ES-I3 (cell line): Measurements from ENCODE around the gene PADI6.
A peak's percentile ranks its signal among the peaks of the same experiment; 100 is the strongest.

ENCODE experiments used
- H3K36me3 ChIP-seq: 2 replicates; pipeline ENCODE4 v1.6.1; 2013; ENCODE audit warnings: mild to moderate bottlenecking, low read length, control low read depth, moderate library complexity; ENCODE audit not compliant: insufficient read depth
- H3K4me1 ChIP-seq: 2 replicates; pipeline ENCODE4 v1.6.1; 2013; ENCODE audit warnings: mild to moderate bottlenecking, control low read depth, low read length; ENCODE audit not compliant: insufficient read depth
- H3K9ac ChIP-seq: 2 replicates; pipeline ENCODE4 v1.6.1; 2013; ENCODE audit warnings: low read depth, mild to moderate bottlenecking, low read length, moderate library complexity
- H3K9me3 ChIP-seq: 2 replicates; pipeline ENCODE4 v1.6.1; 2013; ENCODE audit warnings: mild to moderate bottlenecking, low read length, moderate library complexity; ENCODE audit not compliant: control insufficient read depth, insufficient read depth

PADI6 gene

DNA sequence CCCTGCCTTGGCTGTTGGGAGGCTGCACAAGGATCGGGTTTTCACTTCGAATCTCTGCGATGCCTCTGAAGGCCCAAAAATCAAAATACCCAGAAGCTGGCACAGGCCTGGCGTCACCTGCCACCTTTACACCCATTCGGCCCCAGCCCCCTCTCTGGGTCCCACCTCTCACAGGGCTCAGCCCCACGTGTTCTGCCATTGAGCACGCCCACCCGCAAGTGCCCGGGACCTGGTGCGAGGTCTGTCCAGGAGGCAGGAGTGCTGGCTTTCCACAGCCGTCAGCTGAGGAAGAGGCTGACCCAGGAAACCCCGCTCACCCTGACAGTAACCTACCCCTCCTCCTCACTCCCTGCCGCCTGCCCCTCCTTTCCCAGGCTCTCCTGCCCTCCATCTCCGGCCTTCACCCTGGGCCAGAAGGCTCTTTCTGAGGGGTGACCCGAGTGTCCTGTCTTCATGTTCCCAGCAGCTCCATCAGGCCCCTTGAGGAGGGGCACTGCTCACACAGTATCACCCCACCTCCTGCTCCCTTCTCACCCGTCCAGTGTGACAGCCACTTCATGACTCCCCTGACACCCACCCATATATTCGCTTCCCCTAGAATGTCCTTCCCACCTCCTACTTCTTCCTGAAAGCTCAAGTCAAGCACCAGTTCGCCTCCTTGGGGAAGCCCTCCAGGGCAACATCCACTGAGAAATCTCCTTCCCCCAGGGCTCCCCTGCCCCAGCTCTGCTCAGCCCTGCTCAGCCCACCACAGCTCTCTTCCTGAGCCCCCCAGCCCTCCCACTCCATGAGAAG lies 54.0 kb downstream of the PADI6 start:
- peaks cover 24% of the 10 kb centered on the region for H3K4me1 ChIP-seq
- H3K36me3 ChIP-seq, result peaks cover 61% of the 10 kb centered on the region
- H3K9ac ChIP-seq, result no peak overlapping the region
- no peaks in the 10 kb centered on the region for H3K9me3 ChIP-seq

GRCh38 chr1:17427696-17428660 lies 56.0 kb downstream of the PADI6 start:
- Histone ChIP-seq H3K9ac (no peak overlapping the region), H3K36me3 (peaks cover 58% of the 10 kb centered on the region)

DNA sequence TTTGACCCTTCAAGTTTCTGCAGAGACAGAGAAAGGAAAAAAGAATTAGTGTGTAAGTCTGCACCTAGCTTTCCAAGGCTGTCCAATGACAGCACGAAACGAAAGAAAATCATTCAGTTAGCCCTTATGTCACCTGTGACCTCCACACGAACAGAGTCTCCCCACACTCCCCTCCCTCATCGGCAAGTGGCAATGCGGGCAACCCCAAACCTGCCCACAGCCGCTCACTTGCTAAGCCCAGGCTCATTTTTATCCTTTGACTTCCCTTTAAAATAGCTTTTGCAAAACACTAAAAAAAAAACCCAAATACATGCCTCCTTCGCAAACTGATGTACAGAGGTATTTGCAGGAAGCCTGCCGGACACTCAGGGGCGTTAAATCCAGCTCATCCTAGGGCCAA lies 57.2 kb downstream of the PADI6 start:
- H3K36me3 ChIP-seq, result peaks cover 51% of the 10 kb centered on the region
- H3K4me1 ChIP-seq, result peaks cover 36% of the 10 kb centered on the region
- H3K9ac ChIP-seq, result no peak overlapping the region
- no peaks in the 10 kb centered on the region for H3K9me3 ChIP-seq

More at GRCh38 chr1:17427696-17428660, 56.0 kb downstream of the PADI6 start:
- peaks cover 29% of the 10 kb centered on the region for H3K4me1 ChIP-seq
- no peaks in the 10 kb centered on the region for H3K9me3 ChIP-seq

- Histone ChIP-seq H3K9me3 (no peaks in the 10 kb centered on the region), H3K36me3 (peaks cover 42% of the 10 kb centered on the region), H3K4me1 (peaks cover 64% of the 10 kb centered on the region)
Observed at GRCh38 chr1:17432412-17432811, 60.4 kb downstream of the PADI6 start.

GRCh38 chr1:17433261-17433660 lies 61.3 kb downstream of the PADI6 start:
- Histone ChIP-seq H3K9ac (no peak overlapping the region), H3K9me3 (no peaks in the 10 kb centered on the region), H3K36me3 (peaks cover 34% of the 10 kb centered on the region), H3K4me1 (peaks cover 59% of the 10 kb centered on the region)

More at GRCh38 chr1:17432412-17432811, 60.4 kb downstream of the PADI6 start:
- H3K9ac ChIP-seq, result no peak overlapping the region

DNA sequence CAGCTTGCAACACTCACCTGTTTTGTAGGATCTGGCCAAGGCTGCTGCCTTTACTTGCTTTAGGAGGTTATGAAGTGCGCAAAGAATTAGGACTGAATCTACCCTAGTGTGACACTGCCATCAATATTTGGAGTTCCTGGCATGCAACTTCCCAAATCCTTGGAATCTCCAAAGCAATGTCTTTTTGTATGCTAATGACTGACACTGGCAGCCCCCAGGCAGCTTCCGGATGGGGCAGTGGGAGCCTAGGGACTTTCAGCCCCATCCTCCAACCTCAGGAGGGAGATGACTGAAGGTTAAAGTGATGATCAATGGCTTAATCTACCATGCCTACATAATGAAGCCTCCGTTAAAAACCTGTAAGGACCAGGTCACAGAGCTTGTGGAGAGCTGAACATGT lies 62.0 kb downstream of the PADI6 start:
- Histone ChIP-seq H3K9ac (peak overlapping the region; percentile 19; the same call in 1 of the 2 replicates), H3K4me1 (peaks cover 51% of the 10 kb centered on the region), H3K36me3 (peaks cover 27% of the 10 kb centered on the region; the same call in 1 of the 2 replicates), H3K9me3 (no peaks in the 10 kb centered on the region)

DNA sequence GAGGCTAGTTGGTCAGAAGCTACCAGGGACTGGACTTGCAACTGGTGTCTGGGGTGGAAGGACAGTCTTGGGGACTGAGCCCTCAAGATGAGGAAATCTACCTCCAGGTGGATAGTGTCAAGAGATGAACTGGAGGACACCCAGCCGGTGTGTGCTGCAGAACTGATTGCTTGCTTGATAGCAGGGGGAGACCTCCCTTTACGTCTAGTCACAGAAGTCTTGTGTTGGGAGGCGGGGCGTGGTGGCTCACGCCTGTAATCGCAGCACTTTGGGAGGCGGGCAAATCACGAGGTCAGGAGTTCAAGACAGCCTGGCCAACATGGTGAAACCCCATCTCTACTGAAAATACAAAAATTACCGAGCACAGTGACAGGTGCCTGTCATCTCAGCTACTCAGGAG lies 62.6 kb downstream of the PADI6 start:
- H3K9me3 ChIP-seq, result no peaks in the 10 kb centered on the region
- no peak overlapping the region; the same call in 1 of the 2 replicates for H3K9ac ChIP-seq
- H3K36me3 ChIP-seq, result peaks cover 22% of the 10 kb centered on the region; the same call in 1 of the 2 replicates
- H3K4me1 ChIP-seq, result peaks cover 46% of the 10 kb centered on the region

GRCh38 chr1:17436380-17437174 lies 64.6 kb downstream of the PADI6 start:
- peaks cover 18% of the 10 kb centered on the region; the same call in 1 of the 2 replicates for H3K36me3 ChIP-seq

DNA sequence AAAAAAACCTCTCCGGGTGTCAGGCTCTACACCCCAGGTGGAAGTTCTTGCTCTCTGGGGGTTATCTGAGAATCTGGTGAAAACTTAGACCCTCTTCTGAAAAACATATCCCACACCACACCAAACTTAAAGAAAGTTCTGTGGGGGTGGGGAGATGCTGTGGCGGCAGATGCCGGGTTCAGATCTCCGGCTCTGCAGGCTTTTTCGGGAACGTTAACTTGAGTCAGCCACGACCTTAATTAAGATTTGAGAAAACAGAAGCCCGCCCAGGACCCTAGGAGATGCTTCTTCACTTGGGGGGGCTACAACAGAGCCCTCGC lies 65.2 kb downstream of the PADI6 start:
- H3K36me3 ChIP-seq, result peaks cover 18% of the 10 kb centered on the region; the same call in 1 of the 2 replicates
- H3K4me1 ChIP-seq, result peaks cover 46% of the 10 kb centered on the region
- H3K9ac ChIP-seq, result peak overlapping the region; percentile 99
- no peaks in the 10 kb centered on the region for H3K9me3 ChIP-seq

More at GRCh38 chr1:17436380-17437174, 64.6 kb downstream of the PADI6 start:
- Histone ChIP-seq H3K4me1 (peaks cover 44% of the 10 kb centered on the region), H3K9ac (peak overlapping the region; percentile 99), H3K9me3 (no peaks in the 10 kb centered on the region)

DNA sequence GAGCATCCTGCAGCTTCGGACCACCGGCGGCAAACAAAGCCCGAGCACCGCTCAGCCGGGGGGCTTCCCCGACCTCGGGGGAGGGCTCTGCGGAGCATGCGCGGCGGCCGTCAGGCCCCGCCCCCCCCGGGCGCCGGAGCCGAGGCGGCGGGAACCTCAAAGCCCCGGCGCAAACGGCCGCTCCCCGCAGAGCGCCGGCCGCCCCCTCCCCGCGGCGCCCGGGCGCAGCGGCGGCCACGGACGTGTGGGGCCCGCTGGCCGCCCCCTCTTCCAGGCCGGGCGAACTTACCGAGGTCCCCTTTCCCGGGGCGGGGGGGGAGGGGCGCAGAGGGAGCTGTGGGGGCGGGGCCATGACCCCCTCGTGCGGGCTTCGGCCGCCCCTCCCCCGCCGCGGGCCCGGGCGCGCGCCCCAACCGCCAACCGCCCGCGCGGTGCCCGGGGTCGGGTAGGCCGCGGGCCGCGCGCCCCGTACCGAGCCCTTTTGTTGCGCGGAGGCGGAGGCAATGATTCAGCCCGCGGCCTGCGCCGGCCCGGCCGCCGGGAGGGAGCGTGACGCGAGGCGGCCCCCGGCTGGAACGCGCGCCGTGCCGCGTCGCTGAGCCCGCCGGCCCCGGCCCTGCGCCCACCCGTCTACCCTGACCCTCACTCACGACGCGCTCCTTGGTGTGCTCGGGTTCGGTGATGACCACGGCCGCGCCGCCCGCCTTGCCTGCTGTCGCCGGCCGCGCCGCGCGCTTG lies 65.8 kb downstream of the PADI6 start:
- H3K4me1 ChIP-seq, result peaks cover 43% of the 10 kb centered on the region
- no peaks in the 10 kb centered on the region for H3K9me3 ChIP-seq
- peaks cover 18% of the 10 kb centered on the region; the same call in 1 of the 2 replicates for H3K36me3 ChIP-seq
- H3K9ac ChIP-seq, result peak overlapping the region; percentile 99

DNA sequence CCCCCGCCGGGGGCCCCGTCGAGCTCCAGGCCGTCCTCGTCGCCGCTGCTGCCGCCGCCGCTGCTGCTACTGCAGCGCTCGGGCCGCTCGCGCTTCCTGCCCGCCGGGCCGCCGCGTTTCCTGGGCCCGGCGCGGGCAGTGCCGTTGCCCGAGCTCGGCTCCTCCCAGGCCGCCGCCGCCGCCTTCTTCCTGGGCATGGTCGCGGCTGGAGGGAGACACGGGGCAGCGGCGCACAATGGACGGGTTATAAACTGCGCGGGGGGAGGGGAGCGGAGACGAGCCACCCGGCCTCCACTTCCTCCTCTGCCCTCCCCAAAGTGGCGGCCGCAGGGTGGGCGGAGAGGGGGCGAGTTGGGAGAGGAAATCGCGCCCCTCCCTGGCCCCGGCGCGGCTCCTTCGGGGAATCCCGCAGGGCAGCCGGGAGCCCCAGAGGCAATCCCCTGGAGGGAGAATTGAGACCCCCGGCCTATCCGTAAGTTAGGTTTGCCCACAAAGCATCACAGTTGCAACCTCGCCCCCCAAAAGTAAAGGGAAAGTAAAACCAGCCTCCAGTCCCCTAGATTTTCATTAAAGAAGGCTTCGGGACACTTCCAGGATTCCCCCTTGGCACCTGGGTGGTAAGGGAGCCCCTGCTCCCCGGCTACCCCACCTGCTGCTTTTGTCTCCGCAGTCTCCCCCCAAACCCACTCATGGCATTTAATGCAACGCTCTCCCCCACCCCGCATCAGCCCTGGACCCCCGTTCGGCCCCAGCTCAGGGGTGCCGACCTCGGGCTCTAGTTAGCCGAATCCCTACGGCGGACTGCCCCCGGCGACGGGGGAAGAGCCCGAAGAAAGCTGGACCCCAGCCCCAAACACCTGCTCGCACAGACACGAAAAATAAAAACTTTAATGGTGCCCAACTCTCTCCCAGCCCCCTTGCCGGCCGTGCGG lies 66.6 kb downstream of the PADI6 start:
- Histone ChIP-seq H3K36me3 (peaks cover 18% of the 10 kb centered on the region; the same call in 1 of the 2 replicates), H3K9ac (peak overlapping the region; percentile 99), H3K4me1 (peaks cover 39% of the 10 kb centered on the region), H3K9me3 (no peaks in the 10 kb centered on the region)

DNA sequence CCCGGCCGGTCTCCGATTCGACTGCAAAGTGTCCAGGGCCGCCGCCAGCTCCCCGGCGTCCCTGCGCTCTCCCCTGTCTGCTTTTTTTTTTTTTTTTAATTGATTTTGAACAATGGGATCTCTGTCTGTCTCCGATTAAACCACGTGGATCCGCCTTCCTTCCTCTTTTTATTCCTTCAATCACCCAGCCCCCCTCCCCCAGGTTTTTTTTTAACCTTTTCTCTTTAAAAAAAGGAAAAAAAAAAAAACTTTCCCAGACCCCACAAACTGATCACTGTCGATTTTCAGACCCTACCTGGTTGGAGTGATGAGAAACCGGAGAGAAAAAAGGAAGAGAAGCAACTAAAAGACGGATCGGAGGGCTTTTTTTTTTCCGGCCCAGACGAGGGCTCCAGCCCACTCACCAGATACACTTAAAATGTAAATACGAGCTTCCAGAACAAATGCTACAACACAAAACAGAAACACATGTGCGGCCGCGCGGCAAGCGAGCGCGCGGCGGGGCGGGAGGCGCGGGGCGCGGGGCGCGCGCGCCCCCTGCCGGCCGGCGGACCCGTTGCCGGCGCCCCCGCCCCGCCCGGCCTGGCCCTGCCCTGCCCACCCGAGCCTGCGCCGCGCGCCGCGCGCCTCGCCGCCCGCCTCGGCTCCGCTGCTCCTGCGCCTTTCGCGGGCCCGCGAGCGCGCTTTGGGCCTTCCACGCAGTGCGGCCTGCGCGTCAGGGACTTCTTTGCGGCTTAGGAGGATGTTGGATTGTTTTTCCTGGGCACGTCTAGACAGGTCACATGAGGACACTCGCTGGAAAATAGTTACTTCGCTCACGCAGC lies 67.5 kb downstream of the PADI6 start, which contains the start of gene RCC2:
Gene RCC2, minus strand, starts transcription at position 428 of the 824 bp plus-strand sequence. CDS start 1,163 bp downstream, outside the sequence.
- H3K36me3 ChIP-seq, result peaks cover 18% of the 10 kb centered on the region; the same call in 1 of the 2 replicates
- H3K4me1 ChIP-seq, result peaks cover 33% of the 10 kb centered on the region
- peak within 1 kb of the TSS; percentile 99 for H3K9ac ChIP-seq

More for the DNA sequence above, 67.5 kb downstream of the PADI6 start, which contains the start of gene RCC2:
- no peaks in the 10 kb centered on the region for H3K9me3 ChIP-seq
